Testis (tissue), 3 donors: ENCODE measurements around the gene FOXO1. TPM values are rescaled to one million over a fixed set of nuclear protein-coding genes. Genes with fewer than 3 reads are reported as not detected.

Experiments used
- DNase-seq: peaks from one replicate; pipeline ENCODE4 v3.0.0-alpha.2; 2019
- H3K27ac ChIP-seq, 2 donors: fragments of 200-600 bp; sonication (generic); one replicate each; pipeline ENCODE4 v1.5.1; 2019
- H3K27me3 ChIP-seq: fragments of 200-600 bp; sonication (generic); one replicate; pipeline ENCODE4 v1.5.1; 2019
- H3K36me3 ChIP-seq: fragments of 200-600 bp; sonication (generic); one replicate; pipeline ENCODE4 v1.5.1; 2017; ENCODE audit warnings: low read depth; ENCODE audit errors: missing control alignments
- H3K4me1 ChIP-seq: fragments of 200-600 bp; sonication (generic); one replicate; pipeline ENCODE4 v1.5.1; 2019
- H3K4me3 ChIP-seq, 2 donors: fragments of 200-600 bp; sonication (generic); one replicate each; pipeline ENCODE4 v1.5.1; 2017 to 2019
- H3K9me3 ChIP-seq: fragments of 200-600 bp; sonication (generic); one replicate; pipeline ENCODE4 v1.5.1; 2017
- POLR2A ChIP-seq: fragments of 450-650 bp; IDR thresholded peaks from one replicate; pipeline ENCODE4 v1.6.1; 2017; ENCODE audit warnings: antibody characterized with exemption, mild to moderate bottlenecking, moderate library complexity
- WGBS, 2 donors: methylation state at CpG; one replicate each; pipeline ENCODE4 v1.1.5; 2018; 5-methylcytosine and 5-hydroxymethylcytosine counted together
- intact Hi-C: fragments of 100-400 bp; cut with DNase I; formaldehyde crosslinking; loops from one replicate; pipeline ENCODE4 v1.15.1; 2023; ENCODE audit warnings: low total_unique reads
- polyA plus RNA-seq: library from polyadenylated mRNA; stranded (reverse); fragments of 350-450 nt; fragmentation: Illumina TruSeq; extraction: RNeasy Lipid Tissue Mini Kit (QIAGEN cat#74804); gene quantifications from one replicate; pipeline ENCODE4 v1.2.3, GENCODE V29; 2014; ENCODE audit warnings: low read depth, low replicate concordance; ENCODE audit not compliant: insufficient read depth
- total RNA-seq, 2 donors: library from RNA; depleted of rRNA; stranded (reverse); fragments of >200 nt; gene quantifications; one replicate each; pipeline ENCODE4 v1.2.3, GENCODE V29; 2016
- TF ChIP-seq, protein P1 (sequence below), 3 experiments: fragments of 450-650 bp in 2 of 3; fragments of 200-600 bp in 1 of 3; sonication (generic) in 1 of 3; IDR thresholded peaks; one replicate each; pipeline ENCODE4 v1.5.1; 2016 to 2019; ENCODE audit warnings: antibody characterized with exemption in 3 of 3, mild to moderate bottlenecking in 2 of 3, moderate library complexity in 1 of 3

FOXO1 gene
- total and polyA plus RNA-seq, 3 donors from 2014 or later = 19.5 to 58.7 (median 52.2) TPM

DNA sequence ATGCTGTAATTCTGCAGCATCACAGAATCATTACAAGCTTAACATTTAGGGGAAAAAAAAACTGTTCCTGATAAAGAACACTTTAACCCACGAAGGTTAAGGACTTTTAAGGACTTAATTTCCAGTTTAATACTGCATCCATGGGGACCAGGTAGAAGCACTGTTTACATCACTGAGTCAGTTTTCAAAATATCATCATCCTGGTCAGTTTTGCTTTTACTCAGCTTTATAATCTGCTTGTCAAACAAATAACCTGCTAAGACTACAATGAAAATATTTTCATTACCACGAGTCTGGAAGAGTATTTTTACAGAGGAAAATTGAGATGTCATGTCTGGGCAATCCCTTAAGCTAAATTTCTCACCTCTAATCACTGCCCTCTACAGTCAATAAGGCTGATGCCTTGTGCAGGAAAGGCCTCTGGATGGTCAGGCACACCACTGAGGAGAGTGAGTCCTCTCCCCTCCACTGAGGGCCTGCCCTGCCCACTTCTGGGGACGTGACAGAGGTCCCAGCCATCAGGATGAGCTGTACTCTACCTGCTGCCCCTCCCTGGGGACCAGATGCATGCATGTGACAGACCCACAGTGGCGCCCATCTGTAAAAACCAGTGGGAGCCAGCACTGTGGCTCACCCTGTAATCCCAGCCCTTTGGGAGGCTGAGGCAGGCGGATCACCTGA is 31.0 kb downstream of the FOXO1 start:
- Histone ChIP-seq H3K9me3 (no peaks in the 10 kb centered on the region), H3K4me3 (no peak overlapping the region), H3K27ac (no peak overlapping the region), H3K4me1 (peaks cover 14% of the 10 kb centered on the region), H3K36me3 (no peaks in the 10 kb centered on the region), H3K27me3 (no peaks in the 10 kb centered on the region)
- no peak for DNase-seq
- 61 to 67% methylated on average over 3 to 5 of the region's 5 CpGs for WGBS, 2 donors
- TF ChIP-seq, protein P1, sequence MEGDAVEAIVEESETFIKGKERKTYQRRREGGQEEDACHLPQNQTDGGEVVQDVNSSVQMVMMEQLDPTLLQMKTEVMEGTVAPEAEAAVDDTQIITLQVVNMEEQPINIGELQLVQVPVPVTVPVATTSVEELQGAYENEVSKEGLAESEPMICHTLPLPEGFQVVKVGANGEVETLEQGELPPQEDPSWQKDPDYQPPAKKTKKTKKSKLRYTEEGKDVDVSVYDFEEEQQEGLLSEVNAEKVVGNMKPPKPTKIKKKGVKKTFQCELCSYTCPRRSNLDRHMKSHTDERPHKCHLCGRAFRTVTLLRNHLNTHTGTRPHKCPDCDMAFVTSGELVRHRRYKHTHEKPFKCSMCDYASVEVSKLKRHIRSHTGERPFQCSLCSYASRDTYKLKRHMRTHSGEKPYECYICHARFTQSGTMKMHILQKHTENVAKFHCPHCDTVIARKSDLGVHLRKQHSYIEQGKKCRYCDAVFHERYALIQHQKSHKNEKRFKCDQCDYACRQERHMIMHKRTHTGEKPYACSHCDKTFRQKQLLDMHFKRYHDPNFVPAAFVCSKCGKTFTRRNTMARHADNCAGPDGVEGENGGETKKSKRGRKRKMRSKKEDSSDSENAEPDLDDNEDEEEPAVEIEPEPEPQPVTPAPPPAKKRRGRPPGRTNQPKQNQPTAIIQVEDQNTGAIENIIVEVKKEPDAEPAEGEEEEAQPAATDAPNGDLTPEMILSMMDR (IDR thresholded peaks at IDR 0.05) = no peak
- TF ChIP-seq POLR2A = no peak
- intact Hi-C loops = no loop called here

DNA sequence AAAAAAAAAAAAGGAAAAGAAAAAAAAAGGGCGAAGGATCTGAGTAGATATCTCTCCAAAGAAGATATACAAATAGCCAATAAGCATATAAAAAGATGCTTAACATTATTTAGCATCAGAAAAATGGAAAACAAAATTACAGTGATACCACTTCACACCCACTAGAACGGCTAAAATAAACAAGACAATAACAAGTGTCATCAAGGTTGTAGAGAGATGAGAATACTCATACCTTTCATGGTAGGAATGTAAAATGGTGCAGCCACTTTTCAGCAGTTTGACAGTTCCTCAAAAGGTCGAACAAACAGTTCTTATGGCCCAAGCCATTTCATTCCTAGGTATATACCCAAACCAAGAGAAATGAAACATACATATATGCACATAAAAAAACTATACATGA is 33.5 kb downstream of the FOXO1 start:
- Histone ChIP-seq H3K27ac (no peak overlapping the region), H3K4me3 (no peak overlapping the region), H3K9me3 (no peaks in the 10 kb centered on the region), H3K4me1 (peaks cover 5% of the 10 kb centered on the region), H3K27me3 (no peaks in the 10 kb centered on the region), H3K36me3 (no peaks in the 10 kb centered on the region)
- no peak for DNase-seq
- TF ChIP-seq, protein P1 (IDR thresholded peaks at IDR 0.05) = no peak
- no peak for TF ChIP-seq POLR2A
- 90 to 93% methylated on average over 3 of the region's 3 CpGs for WGBS, 2 donors
- intact Hi-C loops = no loop called here

DNA sequence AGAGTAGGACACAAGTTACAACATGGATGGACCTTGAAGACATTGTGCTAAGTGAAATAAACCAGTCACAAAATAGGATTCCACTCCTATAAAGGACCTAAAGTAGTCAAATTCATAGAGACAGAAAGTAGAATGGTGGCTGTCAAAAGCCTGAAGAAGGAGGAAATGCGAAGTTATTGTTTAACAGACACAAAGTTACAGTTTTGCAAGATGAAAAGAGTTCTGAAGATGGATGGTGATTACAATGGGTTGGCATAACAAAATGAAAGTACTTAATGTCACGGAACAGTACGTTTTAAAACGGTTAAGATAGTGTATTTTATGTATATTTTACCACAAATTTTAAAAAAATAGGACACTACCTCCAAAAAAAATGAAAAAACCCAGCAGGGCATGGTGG is 34.8 kb downstream of the FOXO1 start:
- H3K27ac ChIP-seq = no peak overlapping the region
- H3K4me1 ChIP-seq = no peaks in the 10 kb centered on the region
- no peak for DNase-seq
- H3K4me3 ChIP-seq = no peak overlapping the region
- TF ChIP-seq, protein P1 (IDR thresholded peaks at IDR 0.05) = no peak
- no peak for TF ChIP-seq POLR2A
- H3K36me3 ChIP-seq = no peaks in the 10 kb centered on the region
- intact Hi-C loops = no loop called here
- H3K27me3 ChIP-seq = no peaks in the 10 kb centered on the region
- no peaks in the 10 kb centered on the region for H3K9me3 ChIP-seq
- 65 to 82% methylated on average over 4 of the region's 4 CpGs for WGBS, 2 donors

DNA sequence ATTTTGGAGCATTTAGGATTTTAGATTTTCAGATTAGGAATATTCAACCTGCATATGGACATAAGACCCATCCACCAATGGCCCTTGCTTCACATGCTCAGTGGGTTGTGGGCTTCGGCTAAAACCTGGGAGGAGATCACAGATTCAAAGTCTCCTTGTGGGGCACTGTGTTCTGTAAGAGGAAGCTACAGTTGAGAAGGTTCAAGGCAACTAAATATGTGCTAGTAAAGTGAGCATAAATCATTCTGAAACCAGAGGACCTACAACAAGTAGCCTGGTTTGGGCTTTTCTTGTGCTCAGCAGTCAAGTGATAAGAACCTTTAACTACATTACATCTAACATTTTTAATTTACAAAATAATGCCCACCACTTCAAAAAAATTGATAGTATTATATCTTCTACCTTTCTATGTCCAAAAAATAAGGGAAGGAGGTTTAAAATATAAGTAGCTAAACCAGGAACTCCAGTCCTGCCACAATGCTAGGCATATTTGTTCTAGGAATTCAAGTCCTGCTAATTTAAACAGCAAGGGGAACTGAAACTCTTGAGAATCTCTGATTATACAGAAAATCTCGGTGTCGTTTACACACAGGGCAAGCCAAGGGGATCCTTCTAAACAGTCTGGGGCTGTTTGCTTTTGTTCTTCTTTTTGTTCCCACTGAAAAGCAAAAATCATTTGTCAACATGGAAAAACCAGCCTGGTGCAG is 36.6 kb downstream of the FOXO1 start:
- Histone ChIP-seq H3K4me3 (no peak overlapping the region), H3K27ac (no peak overlapping the region), H3K27me3 (no peaks in the 10 kb centered on the region), H3K36me3 (no peaks in the 10 kb centered on the region), H3K9me3 (no peaks in the 10 kb centered on the region), H3K4me1 (no peaks in the 10 kb centered on the region)
- TF ChIP-seq POLR2A = no peak
- TF ChIP-seq, protein P1 (IDR thresholded peaks at IDR 0.05) = no peak
- no peak for DNase-seq
- WGBS, 2 donors = 84 to 87% methylated on average over 3 of the region's 3 CpGs
- intact Hi-C loops = no loop called here
